Measurements from ENCODE around the gene PLCL1.

- TF ChIP-seq CHD2 (IDR thresholded peaks at IDR 0.05; ENCODE audit: low read length, partially characterized antibody) (no peak), CTCF (IDR thresholded peaks at IDR 0.05) (no peak), PBX3 (IDR thresholded peaks at IDR 0.05) (peak; percentile 42; the same call in 1 of the 2 replicates), MAX (IDR thresholded peaks at IDR 0.05; ENCODE audit: low read depth) (no peak), SIN3A (IDR thresholded peaks at IDR 0.05; ENCODE audit: borderline replicate concordance, low read depth, low read length) (no peak), POLR2AphosphoS5 (IDR thresholded peaks at IDR 0.05; ENCODE audit: low read depth, low read length) (no peak), ELF1 (IDR thresholded peaks at IDR 0.05) (no peak), YY1 (IDR thresholded peaks at IDR 0.05; ENCODE audit: low read depth) (no peak), TAF1 (IDR thresholded peaks at IDR 0.05; ENCODE audit: borderline replicate concordance, low read depth, low read length) (no peak), REST (IDR thresholded peaks at IDR 0.05; ENCODE audit: low read depth, low read length) (no peak), NFIC (IDR thresholded peaks at IDR 0.05; ENCODE audit: borderline replicate concordance) (peak; percentile 15; the same call in 1 of the 2 replicates), RFX5 (IDR thresholded peaks at IDR 0.05; ENCODE audit: low read length) (no peak), GABPA (IDR thresholded peaks at IDR 0.05; ENCODE audit: low read depth) (no peak), USF2 (IDR thresholded peaks at IDR 0.05; ENCODE audit: borderline replicate concordance, low read depth, low read length) (no peak)
These were observed 72.6 kb downstream of the PLCL1 start for GRCh38 chr2:197877038-197877437.

Data from SK-N-SH (cell line).